ENCODE results near the gene SPAM1.
"Not testable (repeated sequence)": the region's sequence is repeated elsewhere in the genome, so short reads cannot be mapped to it uniquely, and the experiment has no call there.

The SPAM1 gene

GRCh38 chr7:123948136-123948535 lies 23.1 kb downstream of the SPAM1 start:
- DNase-seq (ENCODE audit: low read depth in 3 of 3): no peak

GRCh38 chr7:123958186-123958703 lies 33.2 kb downstream of the SPAM1 start:
- no peak for DNase-seq (ENCODE audit: low read depth in 3 of 3)

DNA sequence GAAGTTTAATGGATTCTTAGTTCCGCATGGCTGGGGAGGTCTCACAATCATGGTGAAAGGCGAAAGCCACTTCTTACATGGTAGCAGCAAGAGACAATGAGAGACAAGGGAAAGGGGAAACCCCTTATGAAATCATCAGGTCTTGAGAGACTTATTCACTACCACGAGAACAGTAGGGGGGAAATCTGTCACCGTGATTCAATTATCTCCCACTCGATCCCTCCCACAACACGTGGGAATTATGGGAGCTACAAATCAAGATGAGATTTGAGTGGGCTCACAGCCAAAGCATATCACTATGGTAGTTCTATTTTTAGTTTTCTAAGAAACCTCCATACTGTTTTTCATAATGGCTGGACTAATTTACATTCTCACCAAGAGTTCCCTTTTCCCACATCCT lies 36.7 kb downstream of the SPAM1 start:
- DNase-seq (ENCODE audit: low read depth in 3 of 3): peak in 1 of 3 donors; percentile 14

DNA sequence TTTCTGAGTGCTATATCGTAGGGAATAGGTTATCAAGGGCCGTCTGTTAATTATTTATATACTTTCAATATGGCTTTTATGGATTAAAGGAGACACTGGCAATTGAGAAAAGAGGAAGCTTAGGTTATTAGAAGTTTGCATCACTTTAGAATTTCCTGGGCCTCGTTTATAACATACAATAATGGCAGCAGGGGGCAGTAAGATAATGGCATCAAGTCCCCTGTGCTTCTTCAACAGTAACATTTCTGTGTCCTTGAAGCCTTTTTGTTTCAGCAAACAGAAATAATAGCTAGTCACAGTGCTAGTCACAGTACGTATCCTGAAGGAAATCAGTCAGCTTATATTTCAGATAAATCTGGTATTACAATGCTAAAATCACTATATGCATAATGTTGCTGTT lies 41.9 kb downstream of the SPAM1 start:
- DNase-seq (ENCODE audit: low read depth in 3 of 3): no peak

DNA sequence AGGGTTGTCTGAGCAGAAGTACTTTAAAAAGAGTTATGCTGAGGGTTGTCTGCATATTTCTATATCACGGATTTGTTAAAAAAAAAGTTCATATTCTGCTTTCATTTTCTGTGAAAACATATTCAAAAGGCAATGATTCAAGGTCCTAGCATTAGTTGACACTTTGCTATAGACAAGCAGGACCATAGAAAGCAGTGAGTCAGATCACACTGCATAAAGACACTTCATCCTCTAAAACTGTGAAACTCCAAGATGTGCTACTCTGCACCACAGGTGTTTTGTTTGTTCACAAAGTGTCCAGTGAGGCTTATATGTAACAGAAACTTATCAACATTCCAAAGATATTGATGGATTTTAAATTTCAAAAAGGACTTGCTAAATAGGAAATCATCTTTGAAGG lies 47.0 kb downstream of the SPAM1 start:
- no peak for DNase-seq (ENCODE audit: low read depth in 3 of 3)

- no peak for DNase-seq (ENCODE audit: low read depth in 3 of 3)
Observed at GRCh38 chr7:123972831-123973230, 47.8 kb downstream of the SPAM1 start.

GRCh38 chr7:123974326-123974908 lies 49.4 kb downstream of the SPAM1 start:
- no peak for DNase-seq (ENCODE audit: low read depth in 3 of 3)

- no peak for DNase-seq (ENCODE audit: low read depth in 3 of 3)
Observed at GRCh38 chr7:123975084-123975483, 50.0 kb downstream of the SPAM1 start.

GRCh38 chr7:123977081-123977480 lies 52.0 kb downstream of the SPAM1 start:
- no peak for DNase-seq (ENCODE audit: low read depth in 3 of 3)

DNA sequence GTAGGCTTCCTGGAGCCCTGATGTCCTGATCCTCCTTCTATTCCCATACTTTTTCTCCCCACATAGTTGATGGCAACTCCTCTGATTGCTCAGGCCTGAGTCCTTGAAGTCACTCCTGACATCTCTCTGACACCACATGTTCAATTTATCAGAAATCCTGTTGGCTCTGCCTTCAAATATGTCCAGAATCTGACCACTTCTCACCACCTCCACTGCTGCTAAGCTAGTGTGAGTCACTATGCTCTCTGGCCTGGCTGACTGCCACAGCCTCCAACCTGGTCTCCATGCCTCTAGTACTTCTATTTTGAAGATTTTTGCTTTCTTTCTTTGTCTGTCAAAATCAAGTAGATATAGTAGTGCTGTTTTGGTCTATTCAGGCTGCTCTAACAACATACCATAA lies 54.8 kb downstream of the SPAM1 start:
- no peak for DNase-seq (ENCODE audit: low read depth in 3 of 3)

DNA sequence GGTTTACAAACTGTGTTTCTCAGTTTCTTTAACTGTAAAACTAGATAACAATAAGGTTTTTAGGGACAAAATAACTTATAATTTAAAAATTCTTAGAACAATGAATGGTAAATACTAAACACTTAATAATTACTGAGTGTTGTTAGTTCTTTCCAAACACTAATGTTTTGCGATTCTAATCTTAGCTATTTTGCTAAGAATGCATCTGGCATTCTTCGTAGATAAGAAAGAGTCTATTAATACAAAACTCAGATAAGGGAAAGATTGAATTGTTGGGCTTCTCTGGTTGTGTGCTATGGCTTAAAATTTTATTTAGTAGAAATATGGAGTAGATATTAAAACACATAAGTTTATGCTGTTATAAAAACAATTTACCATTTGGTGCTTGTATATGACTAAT lies 62.4 kb downstream of the SPAM1 start:
- DNase-seq (ENCODE audit: low read depth in 3 of 3): no peak

GRCh38 chr7:123992913-123993518 lies 68.0 kb downstream of the SPAM1 start:
- DNase-seq (ENCODE audit: low read depth in 3 of 3): no peak

DNA sequence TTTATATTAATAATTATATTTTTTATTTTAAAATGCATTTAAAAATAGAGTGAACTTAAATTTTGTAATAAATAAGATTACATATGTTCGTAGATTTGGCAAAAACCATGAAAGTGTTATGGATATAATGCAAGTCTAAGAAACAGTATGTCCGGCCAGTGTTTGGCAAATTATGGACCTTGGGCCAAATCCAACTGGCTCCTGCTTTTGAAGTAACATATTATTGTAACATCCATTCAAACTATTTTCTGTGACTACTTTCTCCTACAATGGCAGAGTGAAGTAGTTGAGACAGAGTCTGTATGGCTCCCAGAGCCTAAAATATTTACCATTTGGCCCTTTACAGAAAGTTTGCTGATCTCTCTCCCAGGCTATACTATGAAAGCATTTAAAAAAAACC lies 69.0 kb downstream of the SPAM1 start:
- no peak for DNase-seq (ENCODE audit: low read depth in 3 of 3)

DNA sequence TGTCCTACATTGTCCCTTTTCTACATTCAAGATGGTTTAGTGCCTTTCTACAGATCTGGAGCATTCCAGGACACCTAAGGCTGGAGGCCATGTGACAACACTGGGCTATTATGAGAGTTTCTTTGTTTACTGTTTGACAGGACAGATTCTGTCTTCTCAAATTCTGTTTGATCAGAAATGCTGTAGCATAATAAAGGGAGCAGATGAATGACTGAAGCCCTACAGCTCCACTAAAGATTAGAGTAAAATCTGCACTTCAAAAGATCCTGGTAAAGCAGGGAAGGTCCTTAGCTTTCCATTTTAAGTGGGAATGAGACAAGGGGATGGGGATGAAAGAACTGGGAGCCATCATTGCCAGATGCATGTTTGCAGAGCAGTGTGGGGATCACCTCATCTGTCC lies 69.4 kb downstream of the SPAM1 start:
- DNase-seq (ENCODE audit: low read depth in 3 of 3): no peak

- DNase-seq (ENCODE audit: low read depth in 3 of 3): no peak
Observed at GRCh38 chr7:123995617-123996326, 70.7 kb downstream of the SPAM1 start.

DNA sequence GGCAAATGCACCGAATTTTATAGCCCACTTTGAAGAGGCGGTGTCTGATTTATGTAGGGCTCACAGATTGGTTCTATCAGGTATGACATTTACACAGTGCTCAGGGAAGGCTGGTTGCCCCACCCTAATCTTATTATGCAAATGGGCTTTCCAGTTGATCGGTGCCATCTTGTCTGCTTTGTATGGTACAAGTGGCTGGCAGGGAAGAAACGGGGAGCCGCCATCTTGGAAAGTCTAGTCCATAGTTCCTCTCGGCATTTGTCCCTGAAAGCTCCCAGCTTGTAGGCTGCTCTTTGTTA lies 71.2 kb downstream of the SPAM1 start:
- no peak for DNase-seq (ENCODE audit: low read depth in 3 of 3)

GRCh38 chr7:123998921-123999320 lies 73.9 kb downstream of the SPAM1 start:
- no peak for DNase-seq (ENCODE audit: low read depth in 3 of 3)

- DNase-seq (ENCODE audit: low read depth in 3 of 3): no peak
Observed at GRCh38 chr7:123999703-124000102, 74.7 kb downstream of the SPAM1 start.

DNA sequence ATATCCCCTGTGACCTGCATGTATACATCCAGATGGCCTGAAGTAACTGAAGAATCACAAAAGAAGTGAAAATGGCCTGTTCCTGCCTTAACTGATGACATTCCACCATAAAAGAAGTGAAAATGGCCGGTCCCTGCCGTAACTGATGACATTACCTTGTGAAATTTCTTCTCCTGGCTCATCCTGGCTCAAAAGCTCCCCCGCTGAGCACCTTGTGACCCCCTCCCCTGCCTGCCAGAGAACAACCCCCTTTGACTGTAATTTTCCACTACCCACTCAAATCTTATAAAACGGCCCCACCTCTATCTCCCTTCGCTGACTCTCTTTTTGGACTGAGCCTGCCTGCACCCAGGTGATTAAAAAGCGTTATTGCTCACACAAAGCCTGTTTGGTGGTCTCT lies 83.3 kb downstream of the SPAM1 start:
- not testable (repeated sequence) for DNase-seq (ENCODE audit: low read depth in 3 of 3)

GRCh38 chr7:124009321-124009720 lies 84.3 kb downstream of the SPAM1 start:
- no peak for DNase-seq (ENCODE audit: low read depth in 3 of 3)

All from stimulated activated CD4-positive, alpha-beta T cell treated with anti-CD3 and anti-CD28 coated beads, TNF-alpha, amount 100 ng/mL, for 48 hours (primary cell).